Measurements from ENCODE around the gene LRBA.

Gene LRBA

GRCh38 chr4:150482581-150482980 is 532.5 kb downstream of the LRBA start:
- no peak overlapping the region for H3K4me3 ChIP-seq (ENCODE audit: low read length)
- DNase-seq (ENCODE audit: low read depth), result no peak
- no peak for TF ChIP-seq CTCF (conservative IDR thresholded peaks at IDR 0.05; ENCODE audit: low read length)

- H3K4me3 ChIP-seq (ENCODE audit: low read length), result no peak overlapping the region
- no peak for TF ChIP-seq CTCF (conservative IDR thresholded peaks at IDR 0.05; ENCODE audit: low read length)
- DNase-seq (ENCODE audit: low read depth), result no peak
Measured at GRCh38 chr4:150479657-150480056, 535.4 kb downstream of the LRBA start.

GRCh38 chr4:150477869-150478268 is 537.2 kb downstream of the LRBA start:
- TF ChIP-seq CTCF (conservative IDR thresholded peaks at IDR 0.05; ENCODE audit: low read length), result no peak
- DNase-seq (ENCODE audit: low read depth), result no peak
- no peak overlapping the region for H3K4me3 ChIP-seq (ENCODE audit: low read length)

- H3K4me3 ChIP-seq (ENCODE audit: low read length), result no peak overlapping the region
- no peak for TF ChIP-seq CTCF (conservative IDR thresholded peaks at IDR 0.05; ENCODE audit: low read length)
Measured at GRCh38 chr4:150476776-150477175, 538.3 kb downstream of the LRBA start.

GRCh38 chr4:150475763-150476162 is 539.3 kb downstream of the LRBA start:
- no peak for TF ChIP-seq CTCF (conservative IDR thresholded peaks at IDR 0.05; ENCODE audit: low read length)
- no peak overlapping the region for H3K4me3 ChIP-seq (ENCODE audit: low read length)
- DNase-seq (ENCODE audit: low read depth), result no peak

More at GRCh38 chr4:150476776-150477175, 538.3 kb downstream of the LRBA start:
- DNase-seq (ENCODE audit: low read depth), result no peak

GRCh38 chr4:150464523-150464922 is 550.6 kb downstream of the LRBA start:
- H3K4me3 ChIP-seq (ENCODE audit: low read length), result no peak overlapping the region
- no peak for TF ChIP-seq CTCF (conservative IDR thresholded peaks at IDR 0.05; ENCODE audit: low read length)
- DNase-seq (ENCODE audit: low read depth), result no peak

- no peak for TF ChIP-seq CTCF (conservative IDR thresholded peaks at IDR 0.05; ENCODE audit: low read length)
- no peak overlapping the region for H3K4me3 ChIP-seq (ENCODE audit: low read length)
- no peak for DNase-seq (ENCODE audit: low read depth)
Measured at GRCh38 chr4:150462743-150463142, 552.3 kb downstream of the LRBA start.
